Measurements from ENCODE around the gene CHRNB2.

The CHRNB2 gene

DNA sequence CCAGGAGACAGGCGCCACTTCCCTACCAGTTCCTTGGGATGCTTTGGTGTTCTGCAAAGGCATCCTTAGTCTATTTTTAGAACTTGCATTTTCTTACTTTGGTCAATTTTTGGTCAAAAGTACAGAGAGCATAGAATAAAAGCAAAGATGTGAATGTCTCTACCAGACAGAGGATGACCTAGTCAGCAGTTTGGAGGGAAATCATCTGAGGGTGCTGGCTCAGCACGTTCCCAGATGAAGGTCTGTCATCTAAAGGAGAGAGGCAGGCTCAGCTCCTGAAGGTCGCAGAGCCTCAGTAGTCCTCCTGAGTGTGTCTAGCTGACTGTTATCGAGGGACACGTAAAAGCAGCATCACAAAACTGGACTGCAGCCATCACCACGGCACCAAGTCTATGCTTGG, 15.3 kb downstream of the CHRNB2 start:
- DNase-seq: no peak

GRCh38 chr1:154583773-154584172, 16.2 kb downstream of the CHRNB2 start:
- DNase-seq: no peak

DNA sequence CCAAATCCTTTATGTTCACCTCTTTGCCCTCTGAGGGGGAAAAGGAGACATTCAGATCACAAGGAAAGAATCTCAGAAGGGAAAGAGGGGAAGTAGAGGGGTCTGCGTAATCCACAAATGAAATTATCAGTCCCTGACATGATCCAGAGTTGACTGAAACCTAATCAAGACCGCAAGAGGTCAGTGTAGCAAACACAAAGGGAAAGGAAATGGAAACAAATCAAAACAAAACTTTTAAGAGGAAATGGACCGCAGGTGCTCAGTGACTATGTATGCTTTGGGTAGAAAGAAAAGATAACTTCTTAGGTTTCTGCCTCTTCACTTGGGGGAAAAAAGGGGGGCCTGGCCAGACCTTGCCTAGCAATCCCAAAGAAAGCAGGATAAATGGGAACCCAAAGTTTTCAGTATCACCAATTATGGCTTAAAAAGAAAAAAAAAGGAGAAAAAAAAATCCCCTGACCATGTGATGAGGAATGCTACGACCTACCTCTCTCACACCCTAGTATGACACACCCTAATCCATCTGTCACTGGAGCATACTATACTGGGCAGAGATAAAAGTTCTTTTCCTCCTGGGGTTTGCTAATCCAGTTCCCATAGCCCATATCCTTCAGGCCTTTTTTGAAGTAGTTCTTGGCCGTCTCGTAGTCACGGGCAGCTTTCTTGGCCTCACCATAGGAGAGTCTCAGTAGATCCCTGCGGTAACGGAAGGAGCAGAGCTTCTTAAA, 16.9 kb downstream of the CHRNB2 start:
- no peak for DNase-seq

DNA sequence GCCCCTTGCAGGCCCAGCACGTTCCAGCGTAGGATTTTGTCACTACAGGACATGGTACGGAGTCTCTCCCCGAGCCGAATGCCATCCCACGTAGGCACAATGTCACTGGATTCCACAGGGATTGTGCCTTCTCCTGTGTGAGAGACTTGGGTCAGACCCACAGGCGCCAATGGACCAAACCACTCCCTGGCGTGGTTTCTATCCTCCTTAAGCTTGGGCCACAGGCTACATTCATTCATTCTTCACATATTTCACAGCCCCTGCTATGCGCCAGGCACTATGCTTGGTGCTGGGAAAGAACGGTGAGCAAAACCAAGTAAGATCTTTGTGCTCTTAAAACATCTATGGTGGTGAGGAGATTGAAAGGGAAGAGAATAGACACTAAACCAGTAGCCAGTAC, 18.7 kb downstream of the CHRNB2 start:
- DNase-seq: no peak

DNA sequence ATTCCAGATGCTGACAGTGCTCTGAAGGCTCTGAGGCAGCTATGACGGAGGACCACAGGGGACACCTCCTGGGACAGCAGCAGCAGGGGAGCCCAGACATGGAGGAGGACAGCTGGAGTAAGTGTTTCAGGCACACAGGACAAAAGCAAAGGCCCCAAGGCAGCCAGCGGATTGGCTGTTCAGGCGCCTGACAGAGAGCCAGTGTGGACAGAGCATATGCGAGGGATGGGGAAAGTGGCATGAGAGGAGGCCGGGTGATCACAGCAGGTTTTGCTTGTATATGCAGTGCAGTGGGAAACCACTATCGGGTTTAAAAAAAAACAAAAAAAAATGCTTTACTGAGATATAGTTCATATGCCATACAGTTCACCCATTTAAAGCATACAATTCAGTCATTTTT, 19.1 kb downstream of the CHRNB2 start:
- DNase-seq: no peak

DNA sequence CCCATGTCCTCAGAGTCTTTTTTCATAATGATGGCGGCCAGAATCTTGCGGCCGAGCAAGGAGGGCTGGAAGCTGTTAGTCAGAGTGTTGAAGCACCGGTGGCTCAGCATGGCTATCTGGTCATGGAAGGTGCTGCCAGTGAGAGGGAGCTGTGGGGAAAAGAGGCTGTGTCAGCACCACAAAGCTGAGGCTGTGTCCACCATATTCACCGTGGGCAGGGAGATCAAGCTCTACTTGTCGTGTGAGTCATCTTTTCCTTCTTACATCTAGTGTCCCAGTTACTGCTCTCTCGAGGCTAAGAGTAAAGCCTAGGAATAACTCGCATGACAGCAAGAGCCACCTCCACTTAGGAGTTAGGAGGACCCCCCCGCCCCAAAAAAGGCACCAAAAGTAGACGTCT, 22.2 kb downstream of the CHRNB2 start:
- no peak for DNase-seq

DNA sequence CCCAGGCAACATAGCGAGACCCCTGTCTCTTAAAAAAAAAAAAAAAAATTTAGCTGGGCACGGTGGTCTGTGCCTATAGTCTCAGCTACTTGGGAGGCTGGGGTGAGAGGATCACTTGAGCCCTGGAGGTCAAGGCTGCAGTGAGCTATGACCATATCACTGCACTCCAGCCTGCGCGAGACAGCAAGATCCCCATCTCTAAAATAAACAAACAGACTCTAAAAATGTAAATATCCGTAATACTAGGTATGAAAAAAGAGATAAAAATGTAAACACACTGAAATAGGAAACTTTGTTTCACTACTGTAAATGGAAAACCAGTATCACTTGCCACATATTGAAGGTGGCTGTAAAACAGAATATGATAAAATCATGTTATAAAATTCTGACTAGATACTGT, 23.2 kb downstream of the CHRNB2 start:
- no peak for DNase-seq

DNA sequence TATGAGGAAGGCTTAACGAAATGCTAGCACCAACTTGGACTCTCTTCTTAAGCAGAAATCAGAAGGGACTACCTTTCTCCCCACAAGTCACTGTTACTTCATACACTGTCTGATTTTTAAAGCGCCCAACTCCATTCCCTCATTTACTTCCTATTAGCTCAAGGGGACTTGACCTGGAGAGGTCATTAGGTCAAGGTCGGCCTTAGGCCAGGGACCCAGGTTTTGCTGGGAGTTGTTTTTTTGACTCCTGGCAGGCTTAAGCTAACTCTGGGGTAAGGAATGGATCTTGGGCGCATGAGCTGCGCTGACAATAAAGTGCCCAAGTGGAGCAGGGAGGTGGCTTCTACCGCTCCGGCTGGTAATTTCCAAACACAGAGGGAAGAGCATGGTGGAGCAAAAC, 23.6 kb downstream of the CHRNB2 start:
- DNase-seq: no peak

DNA sequence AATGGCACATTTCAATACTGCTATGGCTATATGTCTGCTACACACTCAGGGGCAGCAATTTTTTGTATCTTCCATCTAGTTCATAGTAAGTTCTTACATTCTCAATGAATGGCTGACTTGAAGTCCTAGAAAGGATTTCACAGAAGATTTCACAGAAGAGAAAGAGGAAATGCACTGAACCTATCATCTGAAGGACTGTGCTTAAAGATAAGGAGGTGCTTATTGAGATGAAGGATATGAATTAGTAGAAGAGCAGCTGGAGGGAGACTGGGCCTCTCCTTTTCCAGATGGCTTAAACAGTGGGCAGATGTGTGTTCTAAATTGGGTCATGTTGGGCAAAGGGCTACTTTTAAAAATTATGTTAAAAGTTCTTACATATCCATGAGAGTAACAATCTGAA, 25.8 kb downstream of the CHRNB2 start:
- DNase-seq: no peak

GRCh38 chr1:154594811-154595210, 27.2 kb downstream of the CHRNB2 start:
- DNase-seq: no peak

DNA sequence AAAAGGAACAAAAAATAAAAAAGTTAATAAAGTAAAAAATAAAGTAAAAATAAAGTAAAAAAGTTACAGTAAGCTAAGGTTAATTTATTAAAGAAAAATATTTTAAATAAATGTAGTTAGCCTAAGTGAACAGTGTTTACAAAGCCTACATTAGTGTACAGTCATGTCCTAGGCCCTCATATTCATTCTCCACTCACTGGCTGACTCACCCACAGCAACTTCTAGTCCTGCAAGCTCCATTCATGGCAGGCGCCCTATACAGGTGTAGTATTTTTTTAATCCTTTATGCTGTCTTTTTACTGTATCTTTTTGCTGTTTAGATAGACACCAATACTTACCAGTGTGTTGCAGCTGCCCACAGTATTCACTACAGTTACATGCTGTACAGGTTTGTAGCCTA, 28.0 kb downstream of the CHRNB2 start:
- DNase-seq: no peak

- no peak for DNase-seq
Observed at GRCh38 chr1:154598871-154599635, 31.5 kb downstream of the CHRNB2 start.

GRCh38 chr1:154599658-154600057, 32.1 kb downstream of the CHRNB2 start:
- no peak for DNase-seq

DNA sequence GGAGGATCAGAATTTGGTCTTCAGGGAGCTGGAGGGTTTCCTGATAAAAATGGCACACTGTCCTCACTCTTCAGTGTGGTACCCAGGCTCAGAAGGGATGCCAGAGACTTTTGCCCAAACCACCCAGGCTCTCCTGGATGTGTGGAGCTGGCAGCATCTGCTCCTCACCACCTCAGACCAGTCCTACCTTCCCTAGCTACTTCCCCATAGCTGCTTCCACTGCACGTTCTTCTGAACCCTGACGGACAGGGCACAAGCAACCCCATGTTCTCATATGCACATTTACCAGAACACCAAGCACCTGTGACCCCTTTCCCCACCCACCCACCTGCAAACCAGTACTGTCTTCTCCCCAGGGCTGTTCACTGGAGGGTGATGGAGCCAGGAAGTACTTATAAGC, 35.7 kb downstream of the CHRNB2 start:
- DNase-seq: no peak

- no peak for DNase-seq
Observed at GRCh38 chr1:154605534-154605933, 38.0 kb downstream of the CHRNB2 start.

- DNase-seq: no peak
Observed at GRCh38 chr1:154607106-154607608, 39.6 kb downstream of the CHRNB2 start.

DNA sequence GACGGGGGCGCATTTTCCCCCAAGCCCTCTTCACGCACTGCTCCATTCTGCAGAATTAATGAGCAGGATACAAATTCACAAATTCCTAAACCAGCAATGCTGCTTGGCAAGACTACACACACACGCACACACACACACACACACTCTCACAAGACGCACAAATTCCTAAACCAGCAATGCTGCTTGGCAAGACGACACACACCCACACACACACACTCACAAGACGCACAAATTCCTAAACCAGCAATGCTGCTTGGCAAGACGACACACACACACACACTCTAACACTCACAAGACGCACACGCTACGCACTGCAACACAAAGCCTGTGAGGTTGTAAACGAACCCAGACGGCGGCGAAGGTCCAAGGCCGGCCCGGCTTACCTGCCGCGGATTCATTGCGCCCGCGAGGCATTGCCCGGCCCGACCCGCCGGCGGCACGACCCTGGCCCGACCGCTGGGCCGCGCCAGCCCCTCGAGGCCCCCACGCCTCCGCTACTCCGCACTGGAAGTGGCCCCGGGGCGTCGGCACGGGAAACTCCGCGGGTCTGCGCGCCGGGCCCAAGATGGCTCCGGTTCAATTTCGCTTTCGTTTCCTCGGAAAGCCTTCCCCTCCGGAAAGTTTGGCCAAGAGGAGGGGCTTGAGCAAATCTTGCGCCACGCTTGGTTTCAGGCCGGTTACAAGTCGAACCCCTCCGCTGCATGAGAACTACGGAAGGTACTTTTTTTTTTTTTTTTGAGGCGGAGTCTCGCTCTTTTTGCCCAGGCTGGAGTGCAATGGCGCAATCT, 40.2 kb downstream of the CHRNB2 start, which contains the start of gene ADAR:
ADAR (minus strand) TSS at position 578 of the 788 bp plus-strand sequence; CDS start at position 398, 180 bp downstream.
- peak; percentile 81 for DNase-seq

DNA sequence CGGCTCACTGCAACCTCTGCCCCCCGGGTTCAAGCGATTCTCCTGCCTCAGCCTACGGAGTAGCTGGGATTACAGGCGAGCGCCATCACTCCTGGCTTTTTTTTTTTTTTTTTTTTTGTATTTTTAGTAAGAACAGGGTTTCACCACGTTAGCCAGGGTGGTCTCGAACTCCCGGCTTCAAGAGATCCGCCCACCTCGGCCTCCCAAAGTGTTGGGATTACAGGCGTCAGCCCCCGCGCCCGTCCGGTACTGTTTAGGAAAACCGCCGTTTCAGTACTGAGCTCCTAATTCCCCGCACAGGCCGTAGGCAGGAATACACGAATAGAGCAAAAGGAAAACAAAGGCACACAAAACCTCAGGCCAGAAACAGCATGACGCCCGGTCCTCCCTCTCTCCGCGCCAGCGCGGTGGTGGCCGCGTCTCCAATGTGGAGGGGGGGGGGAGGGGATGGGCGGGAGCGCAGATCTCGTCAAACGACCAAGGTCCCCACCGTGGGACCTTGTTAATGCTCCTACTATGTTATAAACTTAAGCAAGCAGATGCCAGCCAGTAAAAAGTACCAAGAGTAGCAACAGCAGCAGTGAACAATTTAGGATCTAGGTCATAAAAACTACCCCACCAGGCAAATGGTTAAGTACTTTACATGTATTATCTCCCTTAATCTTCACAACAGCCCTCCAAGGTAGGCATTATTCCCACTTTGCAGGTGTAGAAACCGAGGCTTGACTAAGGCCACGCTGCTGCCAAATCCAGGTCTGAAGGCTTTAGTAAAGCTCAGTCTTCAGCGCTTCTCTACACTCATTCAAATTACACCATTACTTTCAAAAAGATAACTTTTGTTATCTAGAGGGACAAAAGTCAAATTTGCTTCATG, 41.1 kb downstream of the CHRNB2 start:
- DNase-seq: peak; percentile 19

- DNase-seq: peak; percentile 43
Observed at GRCh38 chr1:154609398-154610380, 42.1 kb downstream of the CHRNB2 start.

DNA sequence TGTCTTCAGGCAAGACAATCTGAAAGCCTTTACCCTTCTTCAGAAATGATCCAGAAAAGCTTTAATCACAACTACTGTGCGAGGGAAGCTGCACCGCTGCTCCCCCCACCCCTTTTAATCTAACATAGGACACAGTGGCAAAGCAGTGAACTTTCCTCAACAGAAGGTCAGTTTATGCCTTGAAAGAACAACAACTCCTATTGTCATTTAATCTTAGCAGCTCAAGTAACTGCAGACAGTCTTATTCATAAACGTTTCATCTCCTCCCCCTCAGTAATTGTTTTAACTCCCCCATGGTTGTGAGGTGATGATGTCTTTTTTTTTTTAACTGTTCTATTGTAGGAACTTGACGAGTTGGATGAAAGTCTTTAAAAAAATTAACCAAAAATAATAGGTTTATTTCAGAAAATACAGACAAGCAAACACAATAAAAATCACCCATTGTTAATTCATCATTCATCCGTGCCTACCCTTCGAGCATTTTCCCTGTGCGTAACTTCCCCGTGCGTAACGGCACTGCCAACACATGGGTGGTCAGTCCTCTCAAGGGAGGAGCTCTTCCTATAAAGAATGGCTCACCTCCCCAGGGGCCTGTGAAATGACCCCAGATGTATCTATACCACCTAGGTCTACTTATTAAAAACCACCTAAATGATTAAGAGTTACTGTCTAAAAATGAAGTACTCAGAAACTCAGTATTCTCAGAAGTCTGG, 43.7 kb downstream of the CHRNB2 start:
- no peak for DNase-seq
